Activated CD4-positive, alpha-beta T cell treated with anti-CD3 and anti-CD28 coated beads, Interleukin-2, amount 10 ng/mL, durations not matched to agents 24 days and 14 days (primary cell): Measurements from ENCODE around the gene ZDHHC14. TPM values are rescaled to one million over a fixed set of nuclear protein-coding genes. Genes with fewer than 3 reads are reported as not detected.

Source experiments
- total RNA-seq: library from RNA; stranded (reverse); gene quantifications from 2 replicates; pipeline ENCODE4 v1.2.3, GENCODE V29; 2022

Gene ZDHHC14
- total RNA-seq, 1 donor from 2014 or later = 14.1 TPM

Other genes starting within 250 kb of the ZDHHC14 start
- gene TMEM242, start 57.7 kb upstream of the ZDHHC14 start, total RNA-seq = 10.1 and 10.7 TPM in 2 replicates